ENCODE results near the gene BCAM.

The BCAM gene

DNA sequence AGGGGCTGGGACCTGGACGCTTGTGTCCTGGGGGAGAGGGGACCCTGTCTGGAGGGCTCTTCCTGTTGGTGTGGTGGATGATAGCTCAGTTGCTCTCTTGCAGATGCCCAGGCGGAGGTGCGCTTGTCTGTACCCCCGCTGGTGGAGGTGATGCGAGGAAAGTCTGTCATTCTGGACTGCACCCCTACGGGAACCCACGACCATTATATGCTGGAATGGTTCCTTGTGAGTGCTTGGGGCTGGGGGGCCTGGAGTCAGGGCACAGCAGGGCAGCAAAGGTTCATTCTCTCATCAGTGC is 2.2 kb downstream of the BCAM start:
- no peaks in the 10 kb centered on the region for H3K27me3 ChIP-seq (ENCODE audit: control insufficient read depth, insufficient read depth, low read length)
- H3K36me3 ChIP-seq (ENCODE audit: insufficient read depth, low read length): no peaks in the 10 kb centered on the region
- H3K9ac ChIP-seq (ENCODE audit: low read depth, low read length): no peak overlapping the region
- H3K4me3 ChIP-seq (ENCODE audit: low read length): no peak overlapping the region
- no peaks in the 10 kb centered on the region for H3K9me3 ChIP-seq (replicated peaks; ENCODE audit: low read length)
- H3K4me2 ChIP-seq (ENCODE audit: low read length): no peak overlapping the region
- H3K4me1 ChIP-seq (ENCODE audit: control insufficient read depth, insufficient read depth, low read length): peaks cover 18% of the 10 kb centered on the region

DNA sequence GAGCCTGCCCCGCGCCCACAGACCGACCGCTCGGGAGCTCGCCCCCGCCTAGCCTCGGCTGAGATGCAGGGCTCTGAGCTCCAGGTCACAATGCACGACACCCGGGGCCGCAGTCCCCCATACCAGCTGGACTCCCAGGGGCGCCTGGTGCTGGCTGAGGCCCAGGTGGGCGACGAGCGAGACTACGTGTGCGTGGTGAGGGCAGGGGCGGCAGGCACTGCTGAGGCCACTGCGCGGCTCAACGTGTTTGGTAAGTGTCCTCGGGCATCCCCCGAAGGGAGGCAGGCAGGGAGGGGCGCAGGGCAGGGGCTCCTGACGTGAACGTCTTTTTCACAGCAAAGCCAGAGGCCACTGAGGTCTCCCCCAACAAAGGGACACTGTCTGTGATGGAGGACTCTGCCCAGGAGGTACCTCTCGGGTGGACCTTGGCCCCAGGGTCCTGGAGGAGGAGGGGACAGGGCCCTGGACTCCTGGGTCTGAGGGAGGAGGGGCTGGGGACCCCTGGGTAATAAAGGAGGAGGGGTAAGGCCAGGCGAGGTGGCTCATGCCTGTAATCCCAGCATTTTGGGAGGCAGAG is 3.3 kb downstream of the BCAM start:
- no peaks in the 10 kb centered on the region for H3K27me3 ChIP-seq (ENCODE audit: control insufficient read depth, insufficient read depth, low read length)
- no peaks in the 10 kb centered on the region for H3K36me3 ChIP-seq (ENCODE audit: insufficient read depth, low read length)
- H3K4me2 ChIP-seq (ENCODE audit: low read length): no peak overlapping the region
- H3K9ac ChIP-seq (ENCODE audit: low read depth, low read length): no peak overlapping the region
- H3K9me3 ChIP-seq (replicated peaks; ENCODE audit: low read length): no peaks in the 10 kb centered on the region
- peaks cover 18% of the 10 kb centered on the region for H3K4me1 ChIP-seq (ENCODE audit: control insufficient read depth, insufficient read depth, low read length)
- H3K4me3 ChIP-seq (ENCODE audit: low read length): no peak overlapping the region

DNA sequence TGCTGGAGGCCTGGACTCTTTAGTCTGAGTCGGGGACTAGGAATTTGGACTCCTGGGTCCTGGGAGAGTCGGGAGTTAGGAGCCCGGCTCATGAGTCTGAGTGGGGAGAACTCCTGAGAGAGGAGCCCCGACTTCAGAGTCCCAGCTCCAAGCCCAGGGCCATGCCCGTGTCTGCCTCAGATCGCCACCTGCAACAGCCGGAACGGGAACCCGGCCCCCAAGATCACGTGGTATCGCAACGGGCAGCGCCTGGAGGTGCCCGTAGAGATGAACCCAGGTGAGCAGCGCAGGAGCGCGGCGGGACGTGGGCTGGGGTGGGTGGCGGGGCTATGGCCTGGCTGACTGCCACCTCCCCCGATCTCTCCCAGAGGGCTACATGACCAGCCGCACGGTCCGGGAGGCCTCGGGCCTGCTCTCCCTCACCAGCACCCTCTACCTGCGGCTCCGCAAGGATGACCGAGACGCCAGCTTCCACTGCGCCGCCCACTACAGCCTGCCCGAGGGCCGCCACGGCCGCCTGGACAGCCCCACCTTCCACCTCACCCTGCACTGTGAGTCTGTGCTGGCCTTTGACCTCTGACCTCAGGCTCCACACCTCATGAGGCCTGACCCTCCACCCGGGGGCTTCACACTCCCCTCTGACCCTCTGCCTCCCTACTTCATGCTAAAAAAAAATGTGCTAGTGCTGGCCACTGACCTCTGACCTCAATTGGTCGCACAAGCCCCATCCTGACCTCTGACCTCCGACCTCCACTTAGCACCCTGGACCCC is 4.4 kb downstream of the BCAM start:
- Histone ChIP-seq H3K9me3 (replicated peaks; ENCODE audit: low read length) (no peaks in the 10 kb centered on the region), H3K4me2 (ENCODE audit: low read length) (no peak overlapping the region), H3K4me1 (ENCODE audit: control insufficient read depth, insufficient read depth, low read length) (peaks cover 12% of the 10 kb centered on the region), H3K9ac (ENCODE audit: low read depth, low read length) (no peak overlapping the region), H3K36me3 (ENCODE audit: insufficient read depth, low read length) (no peaks in the 10 kb centered on the region), H3K27me3 (ENCODE audit: control insufficient read depth, insufficient read depth, low read length) (no peaks in the 10 kb centered on the region), H3K4me3 (ENCODE audit: low read length) (no peak overlapping the region)

DNA sequence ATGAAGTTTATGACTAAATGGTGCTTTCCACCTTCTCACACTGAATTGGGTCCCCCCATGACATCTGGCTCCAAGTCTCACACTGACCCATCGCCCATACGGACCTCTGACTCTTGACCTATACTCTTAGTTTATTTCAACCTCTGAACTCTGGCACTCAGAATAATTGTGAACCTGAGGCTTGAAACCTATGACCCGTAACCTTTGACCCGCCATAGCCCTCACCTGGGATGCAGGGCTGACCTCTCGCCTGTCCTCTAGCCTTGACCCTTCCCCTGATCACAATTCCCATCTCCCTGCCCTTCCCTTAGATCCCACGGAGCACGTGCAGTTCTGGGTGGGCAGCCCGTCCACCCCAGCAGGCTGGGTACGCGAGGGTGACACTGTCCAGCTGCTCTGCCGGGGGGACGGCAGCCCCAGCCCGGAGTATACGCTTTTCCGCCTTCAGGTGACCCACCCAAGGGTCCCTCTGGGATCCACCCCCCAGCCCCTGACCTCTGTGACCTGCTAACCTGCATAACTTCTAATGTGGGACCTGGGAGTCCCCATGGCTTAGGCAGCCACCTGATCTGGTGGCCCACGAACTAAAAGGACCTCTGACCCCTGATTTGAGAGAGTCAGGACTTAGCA is 5.1 kb downstream of the BCAM start:
- H3K4me1 ChIP-seq (ENCODE audit: control insufficient read depth, insufficient read depth, low read length): peaks cover 6% of the 10 kb centered on the region
- no peaks in the 10 kb centered on the region for H3K36me3 ChIP-seq (ENCODE audit: insufficient read depth, low read length)
- no peaks in the 10 kb centered on the region for H3K27me3 ChIP-seq (ENCODE audit: control insufficient read depth, insufficient read depth, low read length)
- no peak overlapping the region for H3K4me2 ChIP-seq (ENCODE audit: low read length)
- no peak overlapping the region for H3K4me3 ChIP-seq (ENCODE audit: low read length)
- H3K9me3 ChIP-seq (replicated peaks; ENCODE audit: low read length): no peaks in the 10 kb centered on the region
- H3K9ac ChIP-seq (ENCODE audit: low read depth, low read length): no peak overlapping the region

DNA sequence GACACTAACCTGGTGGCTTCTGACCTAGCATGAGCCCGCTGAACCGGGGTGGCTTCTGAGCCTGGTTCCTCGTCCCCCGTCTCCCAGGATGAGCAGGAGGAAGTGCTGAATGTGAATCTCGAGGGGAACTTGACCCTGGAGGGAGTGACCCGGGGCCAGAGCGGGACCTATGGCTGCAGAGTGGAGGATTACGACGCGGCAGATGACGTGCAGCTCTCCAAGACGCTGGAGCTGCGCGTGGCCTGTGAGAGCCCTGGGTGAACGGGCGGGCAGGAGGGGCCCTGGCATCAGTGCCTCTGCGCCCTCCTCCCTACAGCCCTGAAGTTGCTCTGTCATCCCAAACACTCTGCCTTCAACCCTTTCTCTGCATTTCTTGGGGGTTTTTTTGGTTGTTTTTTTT is 5.6 kb downstream of the BCAM start:
- Histone ChIP-seq H3K4me1 (ENCODE audit: control insufficient read depth, insufficient read depth, low read length) (peaks cover under 1% of the 10 kb centered on the region), H3K27me3 (ENCODE audit: control insufficient read depth, insufficient read depth, low read length) (no peaks in the 10 kb centered on the region), H3K9ac (ENCODE audit: low read depth, low read length) (no peak overlapping the region), H3K9me3 (replicated peaks; ENCODE audit: low read length) (no peaks in the 10 kb centered on the region), H3K4me2 (ENCODE audit: low read length) (no peak overlapping the region), H3K36me3 (ENCODE audit: insufficient read depth, low read length) (no peaks in the 10 kb centered on the region), H3K4me3 (ENCODE audit: low read length) (no peak overlapping the region)

DNA sequence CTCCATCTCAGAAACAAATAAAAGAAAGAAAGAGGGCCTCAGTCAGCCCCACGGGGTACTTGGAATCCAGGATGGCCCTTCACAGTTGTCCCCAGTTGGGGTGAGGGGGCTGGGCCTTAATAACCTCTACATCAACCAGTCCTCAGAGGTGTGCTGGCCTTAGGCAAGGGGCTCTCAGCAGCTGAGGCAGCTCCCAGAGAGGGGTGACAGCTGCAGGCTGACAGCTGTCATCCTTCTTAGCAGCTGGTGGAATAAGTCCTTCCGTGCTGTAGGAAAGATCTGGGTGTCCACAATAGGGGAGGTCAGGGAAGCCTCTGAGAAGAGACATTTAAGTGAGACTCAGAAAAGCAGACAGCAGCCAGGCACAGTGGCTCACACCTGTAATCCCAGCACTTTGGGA is 7.4 kb downstream of the BCAM start:
- H3K4me2 ChIP-seq (ENCODE audit: low read length): no peak overlapping the region

DNA sequence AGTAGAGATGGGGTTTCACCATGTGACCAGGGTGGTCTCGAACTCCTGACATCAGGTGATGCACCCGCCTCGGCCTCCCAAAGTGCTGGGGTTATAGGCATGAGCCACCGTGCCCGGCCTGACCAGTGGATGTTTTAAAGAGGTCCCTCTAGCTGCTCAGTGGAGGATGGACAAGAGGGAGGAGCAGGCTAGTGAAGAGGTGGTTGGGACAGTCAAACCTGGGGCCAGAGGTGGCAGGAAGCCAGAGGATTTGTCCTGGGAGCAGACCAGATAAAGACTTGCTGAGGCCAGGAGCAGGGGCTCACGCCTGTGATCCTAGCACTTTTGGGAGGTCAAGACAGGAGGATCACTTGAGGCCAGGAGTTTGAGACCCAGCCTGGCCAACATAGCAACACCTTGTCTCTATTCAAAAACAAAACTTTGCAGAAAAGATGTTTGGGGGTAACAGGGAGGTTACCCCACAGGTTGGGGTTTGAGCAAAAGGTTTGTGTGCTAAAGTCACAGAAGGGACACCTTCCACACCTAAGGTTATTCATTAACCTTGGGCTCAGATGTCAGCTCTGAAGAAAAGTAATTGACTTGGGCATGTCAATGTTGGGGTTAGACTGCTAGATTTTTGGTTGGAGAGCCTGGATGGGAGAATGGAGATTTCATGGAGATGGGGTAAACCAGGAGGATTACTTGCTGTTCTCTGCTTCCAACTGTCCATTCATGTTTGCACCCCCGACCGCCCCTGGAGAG is 9.0 kb downstream of the BCAM start:
- peaks cover 11% of the 10 kb centered on the region for H3K27me3 ChIP-seq (ENCODE audit: control insufficient read depth, insufficient read depth, low read length)

More for the DNA sequence above, 7.4 kb downstream of the BCAM start:
- Histone ChIP-seq H3K4me1 (ENCODE audit: control insufficient read depth, insufficient read depth, low read length) (no peaks in the 10 kb centered on the region), H3K36me3 (ENCODE audit: insufficient read depth, low read length) (no peaks in the 10 kb centered on the region), H3K4me3 (ENCODE audit: low read length) (no peak overlapping the region), H3K27me3 (ENCODE audit: control insufficient read depth, insufficient read depth, low read length) (peaks cover under 1% of the 10 kb centered on the region), H3K9ac (ENCODE audit: low read depth, low read length) (no peak overlapping the region), H3K9me3 (replicated peaks; ENCODE audit: low read length) (no peaks in the 10 kb centered on the region)

DNA sequence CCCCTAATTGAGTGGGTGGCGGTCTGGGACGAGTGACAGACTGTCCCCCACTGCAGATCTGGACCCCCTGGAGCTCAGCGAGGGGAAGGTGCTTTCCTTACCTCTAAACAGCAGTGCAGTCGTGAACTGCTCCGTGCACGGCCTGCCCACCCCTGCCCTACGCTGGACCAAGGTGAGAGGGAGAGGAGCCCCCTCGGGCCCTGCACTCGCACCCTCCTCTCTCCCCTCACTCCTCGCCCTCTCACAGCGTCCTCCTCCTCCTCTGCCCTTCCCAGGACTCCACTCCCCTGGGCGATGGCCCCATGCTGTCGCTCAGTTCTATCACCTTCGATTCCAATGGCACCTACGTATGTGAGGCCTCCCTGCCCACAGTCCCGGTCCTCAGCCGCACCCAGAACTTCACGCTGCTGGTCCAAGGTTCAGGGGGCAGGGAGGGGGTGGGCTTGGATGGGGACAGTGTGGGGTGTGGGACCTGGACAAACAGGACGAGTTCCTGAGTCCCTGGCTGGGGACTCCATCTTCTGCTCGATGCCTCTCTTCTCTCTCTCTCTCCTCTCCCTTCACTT is 9.6 kb downstream of the BCAM start:
- Histone ChIP-seq H3K4me1 (ENCODE audit: control insufficient read depth, insufficient read depth, low read length) (no peaks in the 10 kb centered on the region), H3K4me2 (ENCODE audit: low read length) (no peak overlapping the region), H3K9me3 (replicated peaks; ENCODE audit: low read length) (no peaks in the 10 kb centered on the region), H3K27me3 (ENCODE audit: control insufficient read depth, insufficient read depth, low read length) (peaks cover 18% of the 10 kb centered on the region), H3K9ac (ENCODE audit: low read depth, low read length) (no peak overlapping the region), H3K36me3 (ENCODE audit: insufficient read depth, low read length) (no peaks in the 10 kb centered on the region), H3K4me3 (ENCODE audit: low read length) (no peak overlapping the region)

More for the DNA sequence above, 9.0 kb downstream of the BCAM start:
- Histone ChIP-seq H3K4me3 (ENCODE audit: low read length) (no peak overlapping the region), H3K4me1 (ENCODE audit: control insufficient read depth, insufficient read depth, low read length) (no peaks in the 10 kb centered on the region), H3K36me3 (ENCODE audit: insufficient read depth, low read length) (no peaks in the 10 kb centered on the region), H3K4me2 (ENCODE audit: low read length) (no peak overlapping the region), H3K9me3 (replicated peaks; ENCODE audit: low read length) (no peaks in the 10 kb centered on the region), H3K9ac (ENCODE audit: low read depth, low read length) (no peak overlapping the region)

DNA sequence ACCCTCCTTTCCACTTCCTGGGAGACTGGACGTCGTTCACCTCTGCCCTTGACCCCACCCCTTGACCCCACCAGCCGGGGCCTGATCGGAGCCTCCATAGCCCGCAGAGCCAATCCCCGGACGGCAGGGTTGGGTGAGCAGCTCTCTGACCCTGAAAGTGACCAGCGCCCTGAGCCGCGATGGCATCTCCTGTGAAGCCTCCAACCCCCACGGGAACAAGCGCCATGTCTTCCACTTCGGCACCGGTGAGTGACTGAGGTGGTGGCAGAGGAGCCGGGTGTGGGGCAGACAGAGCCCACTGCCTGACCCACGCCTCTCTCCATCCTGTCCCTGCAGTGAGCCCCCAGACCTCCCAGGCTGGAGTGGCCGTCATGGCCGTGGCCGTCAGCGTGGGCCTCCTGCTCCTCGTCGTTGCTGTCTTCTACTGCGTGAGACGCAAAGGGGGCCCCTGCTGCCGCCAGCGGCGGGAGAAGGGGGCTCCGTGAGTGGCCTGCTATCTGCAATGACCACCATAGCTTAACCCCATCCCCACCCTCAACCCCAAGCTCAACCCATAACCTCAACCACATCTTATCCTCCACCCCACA is 10.4 kb downstream of the BCAM start:
- Histone ChIP-seq H3K36me3 (ENCODE audit: insufficient read depth, low read length) (no peaks in the 10 kb centered on the region), H3K4me3 (ENCODE audit: low read length) (no peak overlapping the region), H3K27me3 (ENCODE audit: control insufficient read depth, insufficient read depth, low read length) (peaks cover 20% of the 10 kb centered on the region), H3K9me3 (replicated peaks; ENCODE audit: low read length) (no peaks in the 10 kb centered on the region), H3K4me2 (ENCODE audit: low read length) (no peak overlapping the region), H3K4me1 (ENCODE audit: control insufficient read depth, insufficient read depth, low read length) (no peaks in the 10 kb centered on the region), H3K9ac (ENCODE audit: low read depth, low read length) (no peak overlapping the region)

DNA sequence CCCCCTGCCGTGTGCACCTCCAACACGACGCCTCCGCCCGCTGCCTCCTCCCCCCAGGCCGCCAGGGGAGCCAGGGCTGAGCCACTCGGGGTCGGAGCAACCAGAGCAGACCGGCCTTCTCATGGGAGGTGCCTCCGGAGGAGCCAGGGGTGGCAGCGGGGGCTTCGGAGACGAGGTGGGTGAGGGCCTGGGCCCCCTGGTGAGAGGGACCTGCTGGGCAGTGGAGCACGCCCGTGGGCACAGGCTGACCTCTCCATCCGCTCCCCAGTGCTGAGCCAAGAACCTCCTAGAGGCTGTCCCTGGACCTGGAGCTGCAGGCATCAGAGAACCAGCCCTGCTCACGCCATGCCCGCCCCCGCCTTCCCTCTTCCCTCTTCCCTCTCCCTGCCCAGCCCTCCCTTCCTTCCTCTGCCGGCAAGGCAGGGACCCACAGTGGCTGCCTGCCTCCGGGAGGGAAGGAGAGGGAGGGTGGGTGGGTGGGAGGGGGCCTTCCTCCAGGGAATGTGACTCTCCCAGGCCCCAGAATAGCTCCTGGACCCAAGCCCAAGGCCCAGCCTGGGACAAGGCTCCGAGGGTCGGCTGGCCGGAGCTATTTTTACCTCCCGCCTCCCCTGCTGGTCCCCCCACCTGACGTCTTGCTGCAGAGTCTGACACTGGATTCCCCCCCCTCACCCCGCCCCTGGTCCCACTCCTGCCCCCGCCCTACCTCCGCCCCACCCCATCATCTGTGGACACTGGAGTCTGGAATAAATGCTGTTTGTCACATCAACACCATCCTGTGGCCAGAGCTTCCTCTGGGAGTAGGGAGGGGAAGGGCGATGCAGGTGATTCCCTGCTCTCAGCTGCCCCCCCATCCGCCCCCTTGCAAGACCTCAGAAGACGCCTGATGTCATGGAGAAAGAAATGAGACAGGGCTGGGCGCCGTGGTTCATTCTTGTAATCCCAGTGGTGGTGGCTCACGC is 12.0 kb downstream of the BCAM start:
- Histone ChIP-seq H3K4me3 (ENCODE audit: low read length) (no peak overlapping the region), H3K4me2 (ENCODE audit: low read length) (no peak overlapping the region), H3K9ac (ENCODE audit: low read depth, low read length) (no peak overlapping the region), H3K9me3 (replicated peaks; ENCODE audit: low read length) (no peaks in the 10 kb centered on the region), H3K4me1 (ENCODE audit: control insufficient read depth, insufficient read depth, low read length) (no peaks in the 10 kb centered on the region), H3K36me3 (ENCODE audit: insufficient read depth, low read length) (no peaks in the 10 kb centered on the region), H3K27me3 (ENCODE audit: control insufficient read depth, insufficient read depth, low read length) (peaks cover 24% of the 10 kb centered on the region)

Measured in skeletal muscle satellite cell (primary cell).